Fibroblast of peridontal ligament (primary cell): ENCODE data around the gene SRPX.

Source experiments
- DNase-seq: peaks from one replicate; pipeline ENCODE4 v3.0.0-alpha.2; 2010; ENCODE audit errors: extremely low read depth

SRPX gene

GRCh38 chrX:38220415-38221390, at the start of gene SRPX:
TSS of gene SRPX (minus strand) at chrX:38220871. CDS start at chrX:38220792, 79 bp downstream.
- no peak for DNase-seq

GRCh38 chrX:38268011-38268410, 47.3 kb upstream of the SRPX start:
- no peak for DNase-seq

- peak; percentile 65 for DNase-seq
Observed at GRCh38 chrX:38262715-38263620, 42.3 kb upstream of the SRPX start.

GRCh38 chrX:38260231-38260630, 39.6 kb upstream of the SRPX start:
- DNase-seq = no peak

GRCh38 chrX:38256019-38256418, 35.3 kb upstream of the SRPX start:
- DNase-seq = no peak

- DNase-seq = peak; percentile 85
Observed at GRCh38 chrX:38249965-38250364, 29.3 kb upstream of the SRPX start.

- DNase-seq = no peak
Observed at GRCh38 chrX:38247051-38247450, 26.4 kb upstream of the SRPX start.

GRCh38 chrX:38240541-38240940, 19.9 kb upstream of the SRPX start:
- DNase-seq = no peak

GRCh38 chrX:38236901-38237615, 16.4 kb upstream of the SRPX start:
- peak; percentile 63 for DNase-seq

- peak; percentile 95 for DNase-seq
Observed at GRCh38 chrX:38233891-38234667, 13.4 kb upstream of the SRPX start.

- peak; percentile 88 for DNase-seq
Observed at GRCh38 chrX:38232079-38232686, 11.5 kb upstream of the SRPX start.

- DNase-seq = no peak
Observed at GRCh38 chrX:38225093-38225492, 4.4 kb upstream of the SRPX start.

- DNase-seq = no peak
Observed at GRCh38 chrX:38224160-38224559, 3.5 kb upstream of the SRPX start.

- DNase-seq = no peak
Observed at GRCh38 chrX:38221391-38221929, 789 bp upstream of the SRPX start.

- peak; percentile 57 for DNase-seq
Observed at GRCh38 chrX:38220024-38220414, 652 bp downstream of the SRPX start.

GRCh38 chrX:38216642-38217041, 4.0 kb downstream of the SRPX start:
- no peak for DNase-seq

GRCh38 chrX:38214551-38215531, 5.8 kb downstream of the SRPX start:
- DNase-seq = peak; percentile 90

- no peak for DNase-seq
Observed at GRCh38 chrX:38214044-38214443, 6.6 kb downstream of the SRPX start.
